ENCODE data around the gene HSPG2. TPM values are rescaled to one million over a fixed set of nuclear protein-coding genes. Genes with fewer than 3 reads are reported as not detected.

HSPG2 gene
- total and polyA plus RNA-seq, 9 of the 15 experiments (the other 6 are each of a cell fraction or from before 2014, with no cell fraction given) = 0.14 to 160 (median 15.7) TPM

DNA sequence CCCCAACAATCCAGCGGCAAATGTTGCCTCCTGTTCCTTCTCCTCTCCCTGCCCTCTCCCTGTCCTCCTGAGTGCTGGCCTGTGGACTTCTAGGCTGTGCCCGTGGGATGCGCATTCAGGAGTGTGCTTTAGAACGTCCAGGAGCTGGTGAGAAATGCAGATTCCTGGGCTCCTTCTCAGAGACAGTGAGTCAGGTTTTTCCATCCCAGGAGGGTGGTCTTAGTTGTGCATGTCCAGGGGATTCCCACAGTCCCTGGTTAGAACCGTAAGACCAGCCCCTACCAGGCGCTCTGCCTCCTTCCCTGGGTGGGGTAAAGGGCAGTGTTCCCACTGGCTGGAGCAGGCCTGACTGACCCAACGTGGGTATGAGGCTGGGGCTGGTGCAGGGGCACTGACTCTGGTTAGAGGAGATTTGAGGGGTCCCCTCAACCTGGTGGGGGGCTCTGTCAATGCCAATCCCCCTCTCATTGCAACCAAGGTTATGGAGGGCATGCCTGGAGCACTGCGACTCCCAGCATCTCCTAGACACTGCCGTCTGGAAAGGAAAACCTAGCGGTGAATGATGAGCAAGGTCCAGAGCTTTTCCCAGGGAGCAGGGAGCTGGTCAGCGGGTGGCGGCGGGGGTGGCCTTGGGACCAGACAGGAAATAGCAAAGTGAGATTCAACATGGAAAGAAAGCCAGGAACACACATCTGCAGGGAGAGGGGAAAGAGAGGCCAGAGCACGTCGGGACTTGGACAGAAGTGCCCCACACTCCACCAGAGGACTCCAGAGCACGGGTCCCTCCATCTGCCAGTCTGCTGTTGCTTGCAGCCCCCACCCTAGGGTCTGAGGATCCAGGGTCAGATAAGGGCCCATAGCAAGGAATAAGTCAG lies 38.5 kb downstream of the HSPG2 start:
- Histone ChIP-seq H3K36me3 (ENCODE audit: control insufficient read depth, insufficient read depth, low read length) (peaks cover 59% of the 10 kb centered on the region; the same call in 2 of the 3 replicates), H3K9me3 (replicated peaks; ENCODE audit: control insufficient read depth, insufficient read depth, low read depth, low read length) (no peaks in the 10 kb centered on the region; the same call in 1 of the 2 replicates), H3K4me3 (no peak overlapping the region), H3K9me1 (ENCODE audit: control insufficient read depth, insufficient read depth, low read length) (no peaks in the 10 kb centered on the region), H4K20me1 (replicated peaks; ENCODE audit: control insufficient read depth, insufficient read depth, low read length) (no peaks in the 10 kb centered on the region), H3K9ac (ENCODE audit: insufficient read depth in 1 of 2, low read depth in 2 of 2, low read length in 2 of 2) (peak overlapping the region in 1 of 2 experiments; percentile 82; a peak in 2 of 4 replicates), H2AFZ (ENCODE audit: low read depth, low read length) (no peak overlapping the region), H3K4me1 (replicated peaks in 1 of 2; ENCODE audit: control insufficient read depth in 2 of 2, insufficient read depth in 2 of 2, low read length in 2 of 2) (peaks cover 34 to 61% of the 10 kb centered on the region in 2 experiments), H3K79me2 (ENCODE audit: control insufficient read depth, insufficient read depth, low read length) (peaks cover 32% of the 10 kb centered on the region), H3K4me2 (ENCODE audit: insufficient read depth, low read length) (no peak overlapping the region), H3K27ac (ENCODE audit: extremely low read depth, low read depth, low read length) (no peak overlapping the region), H3K27me3 (ENCODE audit: control insufficient read depth in 2 of 2, insufficient read depth in 2 of 2, low read length in 2 of 2) (no peaks in the 10 kb centered on the region)
- FAIRE-seq (no peak), DNase-seq (ENCODE audit: extremely low read depth in 1 of 4, low spot score in 3 of 4) (no peak), ATAC-seq (no peak)
- BruUV-seq (replicated peaks) = no TSS peak
- ChIA-PET CTCF (ENCODE audit: low intra/inter-chr PET ratio) (no interaction called here), POLR2A (interaction anchor here (0.7 to 3.0 kb wide), 3 partner anchors 11 to 80 kb away, joined by 3 to 17 read pairs (median 3); no protein-coding TSS in a partner anchor)
- WGBS (ENCODE audit: insufficient coverage, low coverage, missing lambda C conversion rate) = 87% methylated on average over 16 of the region's 16 CpGs
- in situ Hi-C loops (cut with MboI) (no loop called here), intact Hi-C loops (cut with micrococcal nuclease) (no loop called here)
- 0 out of 2 replicates have a peak, but pooled peaks have one; percentile 13 for TF ChIP-seq STAG1 (CRISPR knock-in tag; IDR thresholded peaks at IDR 0.05; ENCODE audit: borderline replicate concordance)
- TF ChIP-seq NFXL1 (CRISPR knock-in tag; IDR thresholded peaks at IDR 0.05) = no peak

DNA sequence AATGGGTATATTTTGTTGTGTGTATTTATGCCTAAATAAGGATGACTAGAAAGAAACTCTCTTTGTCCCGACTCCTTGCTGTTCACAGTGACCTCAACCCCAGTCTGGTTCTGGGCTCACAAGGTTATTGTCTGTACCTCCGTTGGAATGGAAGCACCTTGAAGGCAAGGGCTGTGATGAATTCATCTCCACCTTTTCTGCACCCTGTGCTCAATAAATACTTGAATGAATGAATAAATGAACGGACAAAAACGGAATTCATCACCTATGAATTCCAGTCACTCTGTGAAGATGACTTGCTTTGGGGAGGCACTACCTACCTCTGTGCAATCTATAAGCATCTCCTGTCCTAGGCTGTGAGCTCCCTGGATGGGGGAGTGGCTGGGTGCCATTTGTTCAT lies 39.3 kb downstream of the HSPG2 start:
- H3K4me2 ChIP-seq (ENCODE audit: insufficient read depth, low read length) = no peak overlapping the region
- in situ Hi-C loops (cut with MboI) = no loop called here
- POLR2A ChIA-PET = no interaction called here
- H3K9me1 ChIP-seq (ENCODE audit: control insufficient read depth, insufficient read depth, low read length) = no peaks in the 10 kb centered on the region
- H3K9ac ChIP-seq (ENCODE audit: insufficient read depth in 1 of 2, low read depth in 2 of 2, low read length in 2 of 2) = no peak overlapping the region
- DNase-seq (ENCODE audit: extremely low read depth in 1 of 4, low spot score in 3 of 4) (no peak), FAIRE-seq (no peak), ATAC-seq (no peak)
- H3K4me3 ChIP-seq = no peak overlapping the region
- peaks cover 27% of the 10 kb centered on the region for H3K79me2 ChIP-seq (ENCODE audit: control insufficient read depth, insufficient read depth, low read length)
- WGBS (ENCODE audit: insufficient coverage, low coverage, missing lambda C conversion rate) = 88% methylated on average over 4 of the region's 4 CpGs
- peaks cover 29 to 63% of the 10 kb centered on the region in 2 experiments; a peak in 4 of 5 replicates for H3K4me1 ChIP-seq (replicated peaks in 1 of 2; ENCODE audit: control insufficient read depth in 2 of 2, insufficient read depth in 2 of 2, low read length in 2 of 2)
- intact Hi-C loops (cut with micrococcal nuclease) = no loop called here
- H3K27me3 ChIP-seq (ENCODE audit: control insufficient read depth in 2 of 2, insufficient read depth in 2 of 2, low read length in 2 of 2) = no peaks in the 10 kb centered on the region
- H3K27ac ChIP-seq (ENCODE audit: extremely low read depth, low read depth, low read length) = peak overlapping the region; percentile 60
- peaks cover 64% of the 10 kb centered on the region; the same call in 2 of the 3 replicates for H3K36me3 ChIP-seq (ENCODE audit: control insufficient read depth, insufficient read depth, low read length)
- no TSS peak for BruUV-seq (replicated peaks)
- no peak overlapping the region for H2AFZ ChIP-seq (ENCODE audit: low read depth, low read length)
- no peaks in the 10 kb centered on the region for H4K20me1 ChIP-seq (replicated peaks; ENCODE audit: control insufficient read depth, insufficient read depth, low read length)
- CTCF ChIA-PET (ENCODE audit: low intra/inter-chr PET ratio) = no interaction called here
- H3K9me3 ChIP-seq (replicated peaks; ENCODE audit: control insufficient read depth, insufficient read depth, low read depth, low read length) = no peaks in the 10 kb centered on the region; the same call in 1 of the 2 replicates
- TF ChIP-seq MAZ (CRISPR knock-in tag; conservative IDR thresholded peaks at IDR 0.05 in 1 of 2, IDR thresholded peaks at IDR 0.05 in 1 of 2) (no peak), TCF7 (IDR thresholded peaks at IDR 0.05; ENCODE audit: borderline replicate concordance) (no peak), RBM15 (IDR thresholded peaks at IDR 0.05; ENCODE audit: insufficient read depth, low read length) (no peak), PHF21A (IDR thresholded peaks at IDR 0.05; ENCODE audit: borderline replicate concordance, low read depth) (no peak), ZNF316 (IDR thresholded peaks at IDR 0.05) (peak; percentile 83), TRIM24 (IDR thresholded peaks at IDR 0.05) (peak; percentile 23 to 53; a peak in 2 of 4 replicates), ZNF57 (CRISPR knock-in tag; IDR thresholded peaks at IDR 0.05) (no peak)
- TF ChIP-seq, protein P1, sequence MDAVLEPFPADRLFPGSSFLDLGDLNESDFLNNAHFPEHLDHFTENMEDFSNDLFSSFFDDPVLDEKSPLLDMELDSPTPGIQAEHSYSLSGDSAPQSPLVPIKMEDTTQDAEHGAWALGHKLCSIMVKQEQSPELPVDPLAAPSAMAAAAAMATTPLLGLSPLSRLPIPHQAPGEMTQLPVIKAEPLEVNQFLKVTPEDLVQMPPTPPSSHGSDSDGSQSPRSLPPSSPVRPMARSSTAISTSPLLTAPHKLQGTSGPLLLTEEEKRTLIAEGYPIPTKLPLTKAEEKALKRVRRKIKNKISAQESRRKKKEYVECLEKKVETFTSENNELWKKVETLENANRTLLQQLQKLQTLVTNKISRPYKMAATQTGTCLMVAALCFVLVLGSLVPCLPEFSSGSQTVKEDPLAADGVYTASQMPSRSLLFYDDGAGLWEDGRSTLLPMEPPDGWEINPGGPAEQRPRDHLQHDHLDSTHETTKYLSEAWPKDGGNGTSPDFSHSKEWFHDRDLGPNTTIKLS (IDR thresholded peaks at IDR 0.05; ENCODE audit: borderline replicate concordance, low read depth) = no peak
